Effector memory CD8-positive, alpha-beta T cell (primary cell): ENCODE measurements around the gene SPTBN2.

Source experiments
- ATAC-seq: fragments of 150-1000 bp; cut with Tn5 transposase; replicated peaks from 2 replicates; pipeline ENCODE4 v1.10.0; 2021; ENCODE audit warnings: mild to moderate bottlenecking, moderate library complexity
- DNase-seq, 3 experiments: peaks; one replicate each; pipeline ENCODE4 v3.0.0; 2021
- H3K27ac Mint-ChIP-seq, 2 donors: one replicate each; pipeline ENCODE4 v1.8.0; 2022; ENCODE audit warnings: mild to moderate bottlenecking in 2 of 2, mixed read lengths in 2 of 2, moderate library complexity in 2 of 2
- H3K27me3 Mint-ChIP-seq, 2 donors: one replicate each; pipeline ENCODE4 v1.8.0; 2022; ENCODE audit warnings: mixed read lengths in 2 of 2
- H3K36me3 Mint-ChIP-seq: one replicate; pipeline ENCODE4 v1.8.0; 2022; ENCODE audit warnings: mild to moderate bottlenecking, moderate library complexity, mixed read lengths; ENCODE audit not compliant: insufficient read depth
- H3K4me1 Mint-ChIP-seq, 2 donors: one replicate each; pipeline ENCODE4 v1.8.0; 2022; ENCODE audit warnings: low read depth in 2 of 2, mixed read lengths in 2 of 2
- H3K4me3 Mint-ChIP-seq, 2 donors: one replicate each; pipeline ENCODE4 v1.8.0; 2022; ENCODE audit warnings: mild to moderate bottlenecking in 2 of 2, mixed read lengths in 2 of 2, moderate library complexity in 2 of 2
- H3K9me3 Mint-ChIP-seq, 2 donors: one replicate each; pipeline ENCODE4 v1.8.0; 2022; ENCODE audit warnings: mixed read lengths in 2 of 2

SPTBN2 gene

DNA sequence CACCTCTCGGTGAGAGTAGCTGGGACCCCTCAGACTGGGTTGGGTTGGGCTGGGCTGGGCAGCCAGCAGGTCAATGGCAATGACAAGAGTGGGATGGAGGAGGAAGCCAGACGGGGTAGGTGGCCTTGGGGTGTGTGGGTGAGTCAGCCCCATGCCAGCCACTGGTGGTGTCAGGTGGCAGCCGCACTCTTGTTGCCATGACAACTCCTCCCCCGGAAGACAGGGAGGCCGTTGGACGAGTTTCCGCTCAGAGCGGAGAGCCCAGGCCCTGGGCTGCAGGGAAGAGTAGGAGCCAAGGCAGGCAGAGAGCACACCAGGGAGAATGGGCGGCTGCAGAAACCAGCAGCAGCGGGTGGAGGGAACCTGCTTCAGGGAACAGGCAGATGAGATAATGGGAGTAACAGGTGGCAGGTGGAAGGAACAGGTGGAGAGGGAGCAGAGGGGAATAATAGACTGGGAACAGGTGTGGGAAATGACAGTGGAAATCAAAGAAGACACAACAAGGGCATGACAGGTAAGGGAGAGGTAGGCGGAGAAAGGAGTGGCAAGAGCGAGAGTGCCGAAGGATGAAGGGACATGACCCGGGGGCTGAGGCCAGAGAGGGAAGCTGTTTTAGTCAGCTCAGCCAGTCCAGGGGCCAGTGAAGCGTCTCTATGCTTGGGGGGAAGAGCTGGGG is 8.7 kb downstream of the SPTBN2 start:
- Mint-ChIP-seq H3K4me3 (no peak overlapping the region), H3K9me3 (no peaks in the 10 kb centered on the region), H3K27ac (peak overlapping the region in 1 of 2 donors; percentile 3), H3K4me1 (peaks cover 5% of the 10 kb centered on the region in 2 donors), H3K27me3 (peaks cover 40 to 90% of the 10 kb centered on the region in 2 donors), H3K36me3 (peaks cover 3% of the 10 kb centered on the region)
- ATAC-seq, result peak; percentile 42
- no peak for DNase-seq

DNA sequence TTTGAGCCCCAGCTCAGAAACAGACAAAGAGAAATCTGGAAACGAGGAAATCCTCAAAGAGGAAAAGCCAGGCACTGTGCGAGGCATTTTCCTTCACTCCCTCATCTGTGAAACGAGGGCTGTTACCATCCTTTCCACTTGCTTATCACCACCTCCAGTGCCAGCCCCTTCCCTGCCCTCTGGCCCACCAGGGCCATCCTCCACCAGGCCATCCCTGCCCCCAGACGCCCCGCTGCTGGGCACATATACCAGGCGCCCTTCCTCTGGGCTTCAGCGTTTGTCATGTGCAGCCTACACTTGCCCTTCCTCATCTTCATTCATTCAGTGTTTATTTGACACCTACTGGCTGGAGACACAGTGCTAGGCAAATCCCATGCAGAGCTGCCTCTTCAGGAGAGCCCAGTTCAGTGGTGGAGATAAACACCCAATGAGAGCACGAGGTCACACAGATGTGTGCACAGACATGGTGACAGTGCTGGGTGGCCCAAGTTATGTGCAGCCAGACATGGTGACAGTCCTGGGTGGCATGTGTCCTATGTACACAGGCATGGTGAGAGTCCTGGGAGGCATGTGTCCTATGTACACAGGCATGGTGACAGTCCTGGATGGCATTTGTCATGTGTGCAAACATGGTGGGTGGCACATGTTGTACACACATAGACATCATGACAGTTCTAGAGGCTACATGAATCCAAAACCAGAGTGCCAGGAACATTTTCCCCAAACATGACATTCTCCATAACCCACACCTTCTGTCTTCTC is 9.7 kb downstream of the SPTBN2 start:
- DNase-seq, result no peak
- Mint-ChIP-seq H3K9me3 (no peaks in the 10 kb centered on the region), H3K27me3 (peaks cover 36 to 91% of the 10 kb centered on the region in 2 donors), H3K4me1 (peaks cover 5% of the 10 kb centered on the region in 2 donors), H3K36me3 (peaks cover 3% of the 10 kb centered on the region), H3K4me3 (no peak overlapping the region), H3K27ac (no peak overlapping the region)
- ATAC-seq, result no peak

DNA sequence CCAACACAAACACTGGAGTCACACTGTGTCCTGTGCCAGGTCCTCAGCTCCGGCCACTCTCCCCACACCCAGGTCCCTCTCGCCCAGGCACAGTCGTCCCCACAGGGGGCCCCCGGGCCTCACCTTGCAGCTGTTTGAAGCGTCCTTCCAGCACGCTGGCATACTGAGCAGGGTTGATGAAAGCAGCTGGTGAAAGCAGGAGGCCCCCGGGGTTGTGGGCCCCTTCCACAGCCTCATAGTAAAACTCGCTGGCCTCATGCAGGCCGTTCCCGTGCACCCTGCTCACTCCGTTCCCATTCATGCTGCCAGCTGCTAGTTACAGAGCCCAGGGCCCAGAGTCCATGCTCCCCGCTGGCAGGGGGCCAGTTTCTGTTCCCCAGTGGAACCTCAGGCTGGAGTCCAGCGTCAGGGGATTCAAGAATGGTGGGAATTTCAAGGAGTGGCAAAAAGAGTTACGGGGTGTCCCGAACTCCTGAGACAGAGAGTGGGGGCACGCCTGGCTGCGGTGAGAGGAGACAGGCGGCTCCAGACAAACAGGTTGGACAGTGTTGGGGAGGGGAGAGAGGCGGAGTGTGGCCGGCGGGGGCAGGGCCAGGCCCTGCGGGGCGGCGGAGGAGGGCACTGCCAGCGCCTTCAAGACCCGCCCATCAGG is 10.6 kb downstream of the SPTBN2 start:
- Mint-ChIP-seq H3K27me3 (peaks cover 44 to 99% of the 10 kb centered on the region in 2 donors), H3K4me1 (peaks cover 5% of the 10 kb centered on the region in 2 donors), H3K9me3 (no peaks in the 10 kb centered on the region), H3K27ac (no peak overlapping the region), H3K36me3 (peaks cover 3% of the 10 kb centered on the region), H3K4me3 (no peak overlapping the region)
- ATAC-seq (no peak), DNase-seq (no peak)

- Mint-ChIP-seq H3K4me1 (peaks cover 5% of the 10 kb centered on the region in 2 donors), H3K27me3 (peaks cover 48 to 100% of the 10 kb centered on the region in 2 donors), H3K4me3 (no peak overlapping the region), H3K9me3 (no peaks in the 10 kb centered on the region), H3K27ac (no peak overlapping the region), H3K36me3 (peaks cover 3% of the 10 kb centered on the region)
- DNase-seq (no peak), ATAC-seq (no peak)
Observed at GRCh38 chr11:66717925-66718319, 11.1 kb downstream of the SPTBN2 start.

DNA sequence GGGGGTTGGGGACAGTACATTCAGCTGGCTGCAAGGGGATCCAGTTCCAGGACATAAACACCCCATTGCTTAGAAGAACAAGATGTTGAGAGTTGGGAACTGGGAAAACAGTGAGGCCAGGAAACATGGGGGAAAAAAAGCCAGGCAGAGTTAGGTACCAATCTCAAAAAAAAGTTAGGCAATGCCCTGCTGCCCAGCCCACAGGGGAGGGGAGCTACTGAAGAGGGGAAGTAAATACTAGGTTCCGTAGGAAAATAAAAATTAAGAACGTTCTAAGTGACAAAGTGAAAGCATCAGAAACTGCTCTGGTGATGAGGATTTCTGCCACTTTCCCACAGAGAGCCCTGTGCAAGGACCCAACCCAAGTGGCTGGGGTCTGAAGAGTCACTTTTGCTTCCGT is 12.0 kb downstream of the SPTBN2 start:
- DNase-seq (no peak), ATAC-seq (no peak)
- peaks cover 48 to 91% of the 10 kb centered on the region in 2 donors for H3K27me3 Mint-ChIP-seq
- H3K36me3 Mint-ChIP-seq, result peaks cover 3% of the 10 kb centered on the region
- H3K4me1 Mint-ChIP-seq, result peaks cover 5% of the 10 kb centered on the region in 2 donors
- H3K4me3 Mint-ChIP-seq, result no peak overlapping the region
- H3K27ac Mint-ChIP-seq, result no peak overlapping the region
- H3K9me3 Mint-ChIP-seq, result no peaks in the 10 kb centered on the region

DNA sequence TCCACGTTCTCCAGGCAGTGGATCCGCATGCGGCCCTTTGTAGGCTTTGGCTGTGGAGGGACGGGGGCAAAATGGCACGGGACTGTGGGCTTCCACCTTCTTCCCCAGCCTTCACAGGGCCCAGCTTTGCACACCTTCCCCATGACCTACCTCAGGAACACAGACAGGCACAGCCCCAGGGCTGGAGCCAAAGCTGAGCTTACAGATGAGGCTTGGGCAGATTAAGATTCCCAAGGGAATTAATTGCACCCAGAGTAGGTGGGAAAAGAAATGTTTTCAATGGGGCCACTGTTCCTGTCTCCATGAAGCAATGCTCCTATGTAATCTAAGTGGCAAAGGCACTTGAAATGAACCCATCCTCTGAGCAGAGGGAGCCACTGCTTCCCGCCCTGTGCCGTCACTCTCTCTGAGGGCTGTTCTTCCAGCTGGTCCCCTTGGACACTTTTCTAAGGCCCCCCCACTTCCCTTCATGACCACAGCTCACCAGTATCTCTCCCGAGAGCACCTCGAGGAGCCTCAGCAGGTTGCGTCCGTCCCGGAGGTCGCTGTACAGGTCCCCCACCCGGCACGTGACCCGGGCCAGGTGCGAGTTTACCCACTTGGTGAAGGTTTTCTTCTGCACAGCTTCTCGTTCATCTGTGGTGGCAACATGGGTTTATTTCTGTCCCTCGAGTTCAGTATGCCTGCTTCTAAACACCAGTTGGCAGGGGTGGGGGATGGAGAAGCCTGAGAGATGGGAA is 13.5 kb downstream of the SPTBN2 start:
- Mint-ChIP-seq H3K4me3 (no peak overlapping the region), H3K9me3 (no peaks in the 10 kb centered on the region), H3K27ac (no peak overlapping the region), H3K27me3 (peaks cover 45 to 85% of the 10 kb centered on the region in 2 donors), H3K36me3 (peaks cover 3% of the 10 kb centered on the region), H3K4me1 (peaks cover 4 to 5% of the 10 kb centered on the region in 2 donors)
- DNase-seq, result no peak
- no peak for ATAC-seq

GRCh38 chr11:66713746-66714480 is 15.1 kb downstream of the SPTBN2 start:
- Mint-ChIP-seq H3K27me3 (peaks cover 39 to 71% of the 10 kb centered on the region in 2 donors), H3K27ac (no peak overlapping the region), H3K4me3 (no peak overlapping the region), H3K9me3 (no peaks in the 10 kb centered on the region), H3K36me3 (peaks cover 3% of the 10 kb centered on the region), H3K4me1 (no peaks in the 10 kb centered on the region)
- ATAC-seq (no peak), DNase-seq (no peak)

DNA sequence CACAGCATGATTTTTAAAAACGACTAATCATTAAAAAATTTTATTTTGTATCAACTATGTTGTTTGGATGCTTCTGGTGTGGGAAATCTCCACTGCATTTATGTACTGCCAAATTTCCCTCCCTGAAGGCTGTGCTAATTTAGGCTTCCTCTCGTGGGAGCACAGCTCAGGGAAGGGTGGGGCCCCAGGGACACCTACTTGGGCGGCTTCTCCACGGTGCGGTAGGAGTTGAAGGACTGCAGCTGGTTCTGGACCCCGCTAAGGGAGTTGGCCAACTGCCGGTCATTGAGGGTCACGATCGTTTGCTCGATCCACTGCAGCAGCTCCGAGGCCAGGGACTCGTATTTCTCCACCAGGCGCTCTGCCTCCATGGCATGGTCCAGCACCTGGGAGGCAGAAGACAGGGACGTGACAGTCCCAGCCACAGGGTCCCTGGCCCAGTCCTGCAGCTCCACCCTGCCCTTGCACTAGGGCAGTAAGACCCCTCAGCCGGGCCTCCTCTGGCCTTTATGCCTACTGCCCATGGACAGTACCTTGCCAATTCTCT is 18.6 kb downstream of the SPTBN2 start:
- peaks cover 7% of the 10 kb centered on the region for H3K36me3 Mint-ChIP-seq
- no peak for ATAC-seq
- DNase-seq, result no peak
- H3K27ac Mint-ChIP-seq, result no peak overlapping the region
- no peak overlapping the region for H3K4me3 Mint-ChIP-seq
- peaks cover 19 to 37% of the 10 kb centered on the region in 2 donors for H3K27me3 Mint-ChIP-seq
- no peaks in the 10 kb centered on the region for H3K9me3 Mint-ChIP-seq
- H3K4me1 Mint-ChIP-seq, result no peaks in the 10 kb centered on the region

DNA sequence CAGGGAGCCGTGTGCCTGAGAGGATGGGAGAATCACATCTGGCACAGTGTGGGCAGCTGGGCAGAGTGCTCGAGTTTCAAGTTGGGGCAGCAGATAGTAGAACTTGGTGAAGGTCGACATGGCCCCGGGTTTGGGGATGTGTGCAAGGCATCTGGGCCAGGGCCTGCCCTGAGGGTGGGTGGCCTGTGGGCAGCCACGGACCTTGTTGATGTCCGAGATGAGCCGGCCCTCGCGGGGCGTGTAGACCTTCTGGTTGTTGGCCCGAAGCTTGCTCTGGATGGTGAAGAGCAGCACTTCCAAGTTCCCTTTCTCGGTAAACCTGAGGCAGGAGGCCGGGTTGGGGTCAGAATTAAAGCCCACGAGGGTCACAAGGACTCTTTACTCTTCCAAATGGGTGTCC is 20.3 kb downstream of the SPTBN2 start:
- peaks cover 7% of the 10 kb centered on the region for H3K36me3 Mint-ChIP-seq
- DNase-seq, result no peak
- H3K4me1 Mint-ChIP-seq, result no peaks in the 10 kb centered on the region
- no peaks in the 10 kb centered on the region for H3K9me3 Mint-ChIP-seq
- no peak overlapping the region for H3K27ac Mint-ChIP-seq
- ATAC-seq, result no peak
- peaks cover 6 to 19% of the 10 kb centered on the region in 2 donors for H3K27me3 Mint-ChIP-seq
- H3K4me3 Mint-ChIP-seq, result no peak overlapping the region

DNA sequence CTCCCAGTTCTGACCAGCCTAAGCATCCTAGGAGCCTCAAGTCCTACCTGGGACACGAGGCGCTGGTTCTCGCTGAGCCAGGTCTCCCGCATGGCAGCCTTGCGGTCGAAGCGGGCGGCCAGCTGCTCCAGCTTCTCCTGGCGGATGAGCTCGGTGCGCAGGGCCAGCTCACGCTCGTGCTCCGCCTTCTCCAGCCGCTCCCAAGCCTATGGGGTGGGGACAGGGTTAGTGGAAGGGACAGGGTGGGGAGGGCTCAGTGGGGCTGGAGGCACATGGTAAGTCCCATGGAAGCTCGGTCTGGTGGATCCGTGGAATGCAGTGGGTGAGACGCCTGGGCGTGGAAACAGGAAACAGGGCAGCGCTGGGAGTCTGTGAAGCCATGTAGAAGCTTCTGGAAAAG is 20.9 kb downstream of the SPTBN2 start:
- H3K9me3 Mint-ChIP-seq, result no peaks in the 10 kb centered on the region
- peaks cover 7% of the 10 kb centered on the region for H3K36me3 Mint-ChIP-seq
- peaks cover under 1 to 13% of the 10 kb centered on the region in 2 donors for H3K27me3 Mint-ChIP-seq
- no peak for ATAC-seq
- no peak overlapping the region for H3K4me3 Mint-ChIP-seq
- DNase-seq, result no peak
- H3K4me1 Mint-ChIP-seq, result no peaks in the 10 kb centered on the region
- no peak overlapping the region for H3K27ac Mint-ChIP-seq

GRCh38 chr11:66707486-66707885 is 21.5 kb downstream of the SPTBN2 start:
- Mint-ChIP-seq H3K36me3 (peaks cover 7% of the 10 kb centered on the region), H3K4me1 (no peaks in the 10 kb centered on the region), H3K27me3 (peaks cover 0 to 11% of the 10 kb centered on the region in 2 donors), H3K27ac (no peak overlapping the region), H3K9me3 (no peaks in the 10 kb centered on the region), H3K4me3 (no peak overlapping the region)
- ATAC-seq, result no peak
- no peak for DNase-seq

- no peak for DNase-seq
- Mint-ChIP-seq H3K4me1 (no peaks in the 10 kb centered on the region), H3K36me3 (peaks cover 7% of the 10 kb centered on the region), H3K4me3 (no peak overlapping the region), H3K27ac (no peak overlapping the region), H3K9me3 (no peaks in the 10 kb centered on the region), H3K27me3 (peaks cover 0 to 11% of the 10 kb centered on the region in 2 donors)
- ATAC-seq, result no peak
Observed at GRCh38 chr11:66706989-66707388, 22.0 kb downstream of the SPTBN2 start.
